ENCODE results near the gene PRKCA.

PRKCA gene

GRCh38 chr17:66574123-66574522, 271.7 kb downstream of the PRKCA start:
- Histone ChIP-seq H3K27me3 (ENCODE audit: control insufficient read depth, low read length) (no peaks in the 10 kb centered on the region), H3K9me2 (replicated peaks; ENCODE audit: control insufficient read depth, low read length) (no peaks in the 10 kb centered on the region), H3K9me3 (ENCODE audit: control insufficient read depth, insufficient read depth, low read length) (peaks cover 3% of the 10 kb centered on the region; the same call in 1 of the 2 replicates), H3K4me3 (ENCODE audit: low read length) (no peak overlapping the region), H3K4me2 (ENCODE audit: low read length) (no peak overlapping the region), H4K20me1 (ENCODE audit: control insufficient read depth, insufficient read depth, low read depth, low read length) (no peaks in the 10 kb centered on the region), H3K27ac (ENCODE audit: low read depth, low read length) (no peak overlapping the region), H3F3A (ENCODE audit: control insufficient read depth, insufficient read depth) (no peaks in the 10 kb centered on the region), H3K36me3 (ENCODE audit: control insufficient read depth, low read length) (no peaks in the 10 kb centered on the region), H3K79me2 (ENCODE audit: control insufficient read depth, low read length) (no peaks in the 10 kb centered on the region), H3K4me1 (ENCODE audit: control insufficient read depth, low read length) (no peaks in the 10 kb centered on the region)
- TF ChIP-seq CTCF (IDR thresholded peaks at IDR 0.05; ENCODE audit: low read depth, low read length, poor library complexity, severe bottlenecking) (no peak), EZH2phosphoT487 (IDR thresholded peaks at IDR 0.05; ENCODE audit: borderline replicate concordance, low read length) (no peak)

DNA sequence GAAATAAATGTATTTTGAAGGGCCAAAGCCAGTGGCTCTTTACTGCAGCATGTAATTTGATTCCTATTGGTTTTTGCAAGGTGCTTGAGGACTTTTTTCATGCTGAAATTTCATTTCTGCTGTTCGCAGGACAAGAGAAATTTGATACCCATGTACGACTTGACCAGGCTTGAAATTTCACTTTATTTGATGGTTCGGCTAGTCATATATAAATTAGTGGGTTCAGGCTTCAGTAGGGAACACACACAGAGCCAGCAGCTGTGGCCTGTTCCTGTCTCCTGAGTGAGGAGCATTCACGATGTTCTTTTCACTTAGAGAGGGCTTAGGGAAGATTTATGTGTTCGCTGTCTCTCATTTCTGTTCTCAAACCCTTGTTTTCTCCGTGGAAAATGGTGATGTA, 274.1 kb downstream of the PRKCA start:
- Histone ChIP-seq H3K4me3 (ENCODE audit: low read length) (no peak overlapping the region), H3K36me3 (ENCODE audit: control insufficient read depth, low read length) (no peaks in the 10 kb centered on the region), H3F3A (ENCODE audit: control insufficient read depth, insufficient read depth) (no peaks in the 10 kb centered on the region), H3K9me3 (ENCODE audit: control insufficient read depth, insufficient read depth, low read length) (no peaks in the 10 kb centered on the region), H3K4me2 (ENCODE audit: low read length) (no peak overlapping the region), H3K27ac (ENCODE audit: low read depth, low read length) (no peak overlapping the region), H3K27me3 (ENCODE audit: control insufficient read depth, low read length) (no peaks in the 10 kb centered on the region), H3K9me2 (replicated peaks; ENCODE audit: control insufficient read depth, low read length) (no peaks in the 10 kb centered on the region), H3K79me2 (ENCODE audit: control insufficient read depth, low read length) (no peaks in the 10 kb centered on the region), H3K4me1 (ENCODE audit: control insufficient read depth, low read length) (no peaks in the 10 kb centered on the region), H4K20me1 (ENCODE audit: control insufficient read depth, insufficient read depth, low read depth, low read length) (no peaks in the 10 kb centered on the region)
- TF ChIP-seq EZH2phosphoT487 (IDR thresholded peaks at IDR 0.05; ENCODE audit: borderline replicate concordance, low read length) (no peak), CTCF (IDR thresholded peaks at IDR 0.05; ENCODE audit: low read depth, low read length, poor library complexity, severe bottlenecking) (no peak)

DNA sequence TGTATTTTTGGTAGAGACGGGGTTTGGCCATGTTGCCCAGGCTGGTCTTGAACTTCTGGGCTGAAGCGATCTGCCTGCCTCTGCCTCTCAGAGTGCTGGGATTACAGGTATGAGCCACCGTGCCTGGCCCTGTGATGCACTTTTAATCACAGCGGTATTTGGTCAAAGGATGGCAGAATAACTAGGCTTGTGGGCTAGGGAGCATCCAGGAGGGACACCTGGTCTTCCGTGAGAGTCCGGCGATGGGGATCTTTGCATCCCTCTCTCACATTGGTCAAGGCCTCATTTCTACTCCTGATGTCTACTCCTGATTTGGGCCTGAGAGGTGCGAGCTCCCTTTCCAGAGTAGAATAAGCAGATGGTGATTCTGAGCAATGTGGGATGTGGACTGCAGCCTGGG, 274.6 kb downstream of the PRKCA start:
- Histone ChIP-seq H3K4me2 (ENCODE audit: low read length) (no peak overlapping the region), H4K20me1 (ENCODE audit: control insufficient read depth, insufficient read depth, low read depth, low read length) (no peaks in the 10 kb centered on the region), H3K4me1 (ENCODE audit: control insufficient read depth, low read length) (no peaks in the 10 kb centered on the region), H3K36me3 (ENCODE audit: control insufficient read depth, low read length) (no peaks in the 10 kb centered on the region), H3K27ac (ENCODE audit: low read depth, low read length) (no peak overlapping the region), H3K79me2 (ENCODE audit: control insufficient read depth, low read length) (no peaks in the 10 kb centered on the region), H3K9me3 (ENCODE audit: control insufficient read depth, insufficient read depth, low read length) (no peaks in the 10 kb centered on the region), H3F3A (ENCODE audit: control insufficient read depth, insufficient read depth) (no peaks in the 10 kb centered on the region), H3K4me3 (ENCODE audit: low read length) (no peak overlapping the region), H3K27me3 (ENCODE audit: control insufficient read depth, low read length) (no peaks in the 10 kb centered on the region), H3K9me2 (replicated peaks; ENCODE audit: control insufficient read depth, low read length) (no peaks in the 10 kb centered on the region)
- no peak for TF ChIP-seq EZH2phosphoT487 (IDR thresholded peaks at IDR 0.05; ENCODE audit: borderline replicate concordance, low read length)
- no peak for TF ChIP-seq CTCF (IDR thresholded peaks at IDR 0.05; ENCODE audit: low read depth, low read length, poor library complexity, severe bottlenecking)

Data from DOHH2 (cell line).